ENCODE results near the gene SORL1.
"Not testable (repeated sequence)": the region's sequence is repeated elsewhere in the genome, so short reads cannot be mapped to it uniquely, and the experiment has no call there.

The SORL1 gene

DNA sequence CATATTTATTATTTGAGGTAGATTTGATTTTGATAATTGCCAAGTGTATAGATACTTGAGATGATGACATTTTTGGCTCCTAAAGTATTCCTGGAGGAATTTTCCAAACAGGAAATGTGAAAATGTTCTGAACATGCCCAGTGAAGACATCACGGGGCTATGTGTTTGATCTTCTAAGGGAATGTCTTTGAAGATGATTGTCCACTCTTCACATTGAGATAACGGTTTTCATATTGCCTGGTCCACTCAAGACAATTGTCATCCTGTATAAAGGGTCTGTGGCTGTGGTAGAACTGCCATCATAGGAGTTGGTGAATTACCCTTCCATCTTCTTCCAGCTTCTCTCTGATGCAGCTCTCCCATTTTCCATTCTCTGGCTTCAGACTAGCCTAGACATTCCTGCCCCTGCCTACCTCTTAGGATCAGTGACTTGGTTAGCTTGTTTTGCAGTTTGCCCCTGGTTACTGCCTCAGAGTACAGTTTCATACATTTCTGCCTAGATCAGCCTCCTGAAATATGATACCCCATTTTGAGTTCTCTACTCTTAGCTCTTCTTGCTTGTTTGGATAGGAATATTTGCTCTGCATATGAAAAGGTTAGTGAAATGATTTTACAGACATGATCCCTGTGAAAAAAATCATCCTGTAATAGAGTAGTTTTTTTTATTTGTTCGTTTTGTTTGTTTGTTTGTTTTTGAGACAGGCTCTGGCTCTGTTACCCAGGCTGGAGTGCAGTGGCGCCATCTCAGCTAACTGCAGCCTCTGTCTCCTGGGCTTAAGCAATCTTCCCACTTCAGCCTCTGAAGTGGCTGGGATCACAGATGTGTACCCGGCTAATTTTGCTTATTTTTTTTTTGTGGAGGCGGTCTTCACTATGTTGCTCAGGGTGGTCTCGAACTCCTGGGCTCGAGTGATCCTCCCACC is 112.0 kb downstream of the SORL1 start:
- no peak for DNase-seq (ENCODE audit: low read depth)

DNA sequence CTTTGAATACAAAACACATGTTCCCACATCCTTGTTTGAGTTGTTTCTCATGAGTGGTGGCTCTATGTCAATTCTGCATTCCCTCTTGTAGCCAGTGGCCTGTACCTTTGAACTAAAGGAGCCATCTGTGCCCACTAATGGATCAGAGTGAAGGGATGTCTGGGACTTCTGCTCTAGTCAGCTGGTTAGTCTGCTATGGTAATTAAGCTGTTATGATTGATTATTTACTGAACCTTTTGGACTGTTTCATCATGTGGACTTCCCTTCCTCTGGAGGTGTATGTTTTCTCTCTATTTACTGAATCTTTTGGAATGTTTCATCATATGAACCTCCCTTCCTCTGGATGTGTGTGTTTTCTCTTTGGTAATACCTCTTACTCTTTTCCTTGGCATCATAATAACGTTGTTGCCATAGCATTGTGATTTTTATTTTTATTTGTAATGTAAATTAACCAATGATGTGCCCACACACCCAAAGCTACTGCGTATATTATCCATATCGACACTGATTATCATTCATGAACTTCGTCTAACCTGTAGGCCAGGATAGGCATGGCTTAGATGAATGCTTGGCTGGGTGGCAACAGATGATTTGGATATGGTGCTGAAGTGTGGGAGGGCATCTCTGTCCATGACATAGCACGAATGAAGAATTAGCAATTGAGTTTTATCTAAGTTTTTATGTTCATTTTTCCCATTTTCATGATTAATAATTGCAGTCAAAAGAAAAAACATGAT is 113.0 kb downstream of the SORL1 start:
- no peak for DNase-seq (ENCODE audit: low read depth)

DNA sequence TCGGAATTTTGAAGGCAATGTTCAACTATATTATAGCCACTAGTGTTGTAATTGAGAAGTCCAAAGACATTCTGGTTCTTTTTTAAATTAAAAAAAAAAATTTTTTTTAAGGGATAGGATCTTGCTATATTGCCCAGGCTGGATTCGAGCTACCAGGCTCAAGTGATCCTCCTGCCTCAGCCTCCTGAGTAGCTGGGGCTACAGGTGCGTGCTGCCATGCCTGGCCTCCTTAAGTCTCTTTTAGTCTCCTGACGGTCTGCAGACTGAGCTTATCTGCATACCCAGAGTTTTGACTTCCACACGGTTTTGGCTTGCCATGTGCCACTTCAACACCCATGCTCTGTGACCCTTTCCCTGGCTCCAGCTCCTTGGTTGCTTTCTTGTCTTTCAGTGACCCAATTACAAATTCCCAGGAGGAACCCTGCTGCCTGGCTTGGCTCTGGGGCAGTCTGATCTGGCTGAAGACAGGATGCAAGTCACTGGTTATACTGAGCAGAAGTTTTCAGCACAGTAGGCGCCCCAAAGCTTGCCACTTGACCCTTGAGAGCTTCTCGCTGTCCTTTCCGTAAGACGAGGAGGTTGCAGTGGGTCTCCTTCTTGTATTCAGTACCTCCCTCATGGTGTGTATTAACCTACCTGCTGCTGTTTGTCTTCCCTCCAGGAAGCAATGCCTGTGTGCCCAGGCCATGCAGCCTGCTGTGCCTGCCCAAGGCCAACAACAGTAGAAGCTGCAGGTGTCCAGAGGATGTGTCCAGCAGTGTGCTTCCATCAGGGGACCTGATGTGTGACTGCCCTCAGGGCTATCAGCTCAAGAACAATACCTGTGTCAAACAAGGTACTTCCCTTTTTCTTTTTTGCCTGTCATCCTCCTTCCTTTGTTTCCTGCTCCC is 114.4 kb downstream of the SORL1 start:
- no peak for DNase-seq (ENCODE audit: low read depth)

DNA sequence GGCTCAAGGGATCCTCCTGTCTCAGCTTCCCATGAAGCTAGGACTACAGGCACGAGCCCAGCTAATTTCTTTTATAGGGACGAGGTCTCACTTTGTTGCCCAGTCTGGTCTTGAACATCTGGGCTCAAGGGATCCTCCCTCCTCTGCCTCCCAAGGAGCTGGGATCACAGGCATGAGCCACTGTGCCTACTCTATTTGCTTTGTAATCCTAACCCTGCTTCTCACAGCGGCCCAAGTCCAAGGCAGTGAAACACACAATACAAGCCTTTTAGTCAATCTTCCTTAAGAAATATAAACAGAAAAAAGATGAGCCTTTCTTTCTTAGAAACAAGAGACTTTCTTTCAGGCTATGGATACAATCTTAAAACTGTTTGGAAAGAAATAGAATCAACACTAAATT is 115.9 kb downstream of the SORL1 start:
- DNase-seq (ENCODE audit: low read depth) = no peak

DNA sequence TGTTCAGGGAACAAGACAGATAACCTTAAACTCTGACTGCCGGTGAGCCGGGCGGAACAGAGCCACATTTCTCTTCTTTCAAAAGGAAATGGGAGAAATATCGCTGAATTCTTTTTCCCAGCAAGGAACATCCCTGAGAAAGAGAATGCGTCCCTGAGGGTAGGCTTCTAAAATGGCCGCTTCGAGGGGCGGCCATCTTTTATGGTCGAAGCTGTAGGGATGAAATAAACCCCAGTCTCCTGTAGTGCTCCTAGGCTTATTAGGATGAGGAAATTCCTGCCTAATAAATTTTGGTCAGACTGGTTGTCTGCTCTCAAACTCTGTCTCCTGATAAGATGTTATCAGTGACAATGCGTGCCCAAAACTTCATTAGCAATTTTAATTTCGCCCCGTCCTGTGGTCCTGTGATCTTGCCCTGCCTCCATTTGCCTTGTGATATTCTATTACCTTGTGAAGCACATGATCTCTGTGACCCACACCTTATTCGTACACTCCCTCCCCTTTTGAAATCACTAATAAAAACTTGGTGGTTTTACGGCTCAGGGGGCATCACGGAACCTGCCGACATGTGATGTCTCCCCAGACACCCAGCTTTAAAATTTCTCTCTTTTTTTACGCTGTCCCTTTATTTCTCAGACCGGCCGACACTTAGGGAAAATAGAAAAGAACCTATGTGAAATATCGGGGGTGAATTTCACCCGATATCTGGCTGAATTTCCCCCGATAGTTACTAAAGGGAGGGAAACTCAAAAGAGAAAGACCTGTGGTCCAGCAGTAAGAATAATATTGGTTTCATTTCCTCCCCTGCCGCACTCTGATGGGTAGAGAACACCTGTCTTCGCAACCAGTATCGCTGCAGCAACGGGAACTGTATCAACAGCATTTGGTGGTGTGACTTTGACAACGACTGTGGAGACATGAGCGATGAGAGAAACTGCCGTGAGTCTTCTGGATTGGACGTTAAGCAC is 117.5 kb downstream of the SORL1 start:
- not testable (repeated sequence) for DNase-seq (ENCODE audit: low read depth)

DNA sequence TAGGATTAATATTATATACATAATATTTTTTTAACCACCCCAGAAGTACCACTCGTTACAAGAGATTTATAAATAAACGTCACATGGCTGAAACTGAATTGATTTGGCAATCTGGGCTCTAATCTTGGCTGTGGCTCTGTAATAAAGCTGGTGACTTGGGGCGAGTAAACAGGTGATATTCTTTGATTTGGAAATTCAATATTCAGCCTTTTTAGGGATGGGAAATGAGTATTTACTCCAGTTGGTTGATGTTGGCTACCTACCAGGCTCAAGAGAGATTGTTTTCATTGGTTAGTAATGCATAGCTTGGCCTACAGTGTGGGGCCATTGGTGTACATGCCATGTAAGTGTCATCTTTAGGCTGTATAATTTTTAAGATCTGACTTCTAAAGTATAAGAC is 118.3 kb downstream of the SORL1 start:
- no peak for DNase-seq (ENCODE audit: low read depth)

DNA sequence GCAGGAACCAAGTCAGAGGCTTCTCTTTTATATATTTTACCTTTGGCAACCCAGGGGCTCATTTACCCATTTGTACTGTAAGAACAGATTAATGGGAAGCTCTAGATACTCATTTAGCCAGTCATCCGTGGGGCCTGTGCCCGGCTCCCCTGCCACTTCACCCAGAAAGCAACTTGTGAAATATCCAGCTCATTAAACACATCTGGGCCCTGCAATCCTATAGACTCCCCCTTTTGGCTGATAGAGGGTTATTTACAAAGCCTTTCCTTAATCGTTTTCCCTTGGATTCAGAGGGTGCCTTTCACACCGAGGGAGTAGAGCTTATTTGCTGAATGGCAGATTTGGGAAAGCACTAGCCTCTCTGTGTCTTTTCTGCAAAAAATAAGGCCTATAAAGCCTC is 119.4 kb downstream of the SORL1 start:
- DNase-seq (ENCODE audit: low read depth) = no peak

DNA sequence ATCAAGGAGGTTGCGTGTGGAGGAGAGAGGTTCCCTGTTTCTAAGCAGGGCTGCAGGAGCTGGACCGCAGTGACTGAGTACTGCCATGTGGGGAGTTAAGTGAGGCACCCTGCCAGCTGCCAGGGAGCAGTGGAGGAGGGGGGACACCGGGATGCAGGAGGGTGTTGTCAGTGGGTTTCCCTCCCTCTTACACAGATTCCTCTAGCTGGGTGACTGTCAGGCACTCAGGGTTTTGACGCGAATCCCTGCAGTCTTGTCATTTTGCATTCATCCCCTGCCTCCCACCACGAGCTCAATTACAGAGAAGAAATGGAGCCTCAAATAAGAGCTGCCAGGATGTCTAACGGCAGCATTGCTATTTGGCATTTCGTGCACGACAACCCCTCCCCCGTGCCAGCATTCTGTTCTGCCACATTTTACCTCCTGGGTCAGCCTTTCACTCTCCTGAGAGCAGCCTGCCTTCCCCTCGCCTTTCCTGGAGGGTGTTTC is 120.5 kb downstream of the SORL1 start:
- no peak for DNase-seq (ENCODE audit: low read depth)

DNA sequence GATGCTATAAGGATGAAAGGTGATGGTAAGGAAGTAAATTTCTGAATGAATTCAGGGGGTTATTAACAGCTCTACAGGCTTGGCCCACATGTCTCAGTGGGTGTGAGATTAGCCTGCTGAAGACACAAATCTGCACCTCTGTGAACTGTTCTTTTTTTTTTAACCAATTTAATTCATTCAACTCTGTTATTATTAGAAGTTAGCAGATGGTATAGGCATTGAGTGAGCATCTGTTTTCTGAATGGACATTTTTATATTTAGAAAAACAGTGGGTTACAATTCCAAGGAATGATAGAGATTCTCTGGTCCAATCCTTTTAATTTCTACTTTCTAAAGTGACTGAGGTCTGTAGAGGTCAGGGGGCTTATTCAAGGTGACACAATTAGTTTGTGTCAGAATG is 122.7 kb downstream of the SORL1 start:
- no peak for DNase-seq (ENCODE audit: low read depth)

DNA sequence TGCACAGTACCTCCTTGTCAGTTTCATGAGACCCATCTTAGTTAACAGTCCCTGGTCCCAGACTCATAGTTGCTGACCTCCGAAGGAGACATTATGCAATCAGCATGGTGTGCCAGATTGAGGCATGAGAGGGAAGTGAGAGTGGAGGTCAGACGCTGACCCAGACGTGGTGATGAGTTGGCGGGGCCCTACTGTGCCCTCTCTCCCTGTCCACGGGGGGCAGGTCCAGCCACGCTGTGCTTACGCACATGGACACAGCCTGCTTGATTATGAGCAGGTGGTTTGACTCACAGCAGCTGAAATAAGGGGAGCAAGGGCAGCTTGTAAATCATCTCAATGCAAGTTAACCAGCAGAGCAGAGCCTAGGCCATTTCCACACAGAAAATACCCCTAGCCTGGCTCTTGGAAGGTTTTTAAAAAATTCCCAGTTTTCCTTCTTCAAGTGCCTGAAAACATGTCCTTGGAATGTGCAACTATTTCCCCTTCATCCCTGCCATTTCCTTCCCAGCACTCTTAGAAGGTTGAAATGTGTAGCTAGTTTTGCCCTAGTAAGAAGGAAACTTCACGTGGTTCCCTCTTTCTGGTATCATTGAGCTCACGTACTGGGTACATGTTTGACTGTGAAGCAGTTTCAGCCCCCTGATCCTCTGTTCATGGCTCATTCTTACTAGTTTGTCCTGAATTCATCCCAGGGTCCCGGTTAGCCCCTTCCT is 123.3 kb downstream of the SORL1 start:
- no peak for DNase-seq (ENCODE audit: low read depth)

DNA sequence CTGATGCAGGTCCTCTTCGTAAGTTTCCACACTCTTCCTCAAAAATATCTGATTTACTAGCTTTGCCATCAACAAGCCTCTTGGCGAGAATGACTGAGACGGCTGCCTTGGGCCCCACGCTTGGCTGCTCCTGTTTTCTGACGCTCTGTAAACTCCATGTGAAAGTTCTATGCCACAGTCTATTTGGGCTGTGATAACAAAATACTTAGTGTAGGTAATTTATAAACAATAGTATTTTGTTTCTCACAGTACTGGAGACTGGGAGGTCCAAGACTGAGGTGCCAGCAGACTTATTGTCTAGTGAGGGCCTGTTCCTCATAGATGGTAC is 123.8 kb downstream of the SORL1 start:
- no peak for DNase-seq (ENCODE audit: low read depth)

DNA sequence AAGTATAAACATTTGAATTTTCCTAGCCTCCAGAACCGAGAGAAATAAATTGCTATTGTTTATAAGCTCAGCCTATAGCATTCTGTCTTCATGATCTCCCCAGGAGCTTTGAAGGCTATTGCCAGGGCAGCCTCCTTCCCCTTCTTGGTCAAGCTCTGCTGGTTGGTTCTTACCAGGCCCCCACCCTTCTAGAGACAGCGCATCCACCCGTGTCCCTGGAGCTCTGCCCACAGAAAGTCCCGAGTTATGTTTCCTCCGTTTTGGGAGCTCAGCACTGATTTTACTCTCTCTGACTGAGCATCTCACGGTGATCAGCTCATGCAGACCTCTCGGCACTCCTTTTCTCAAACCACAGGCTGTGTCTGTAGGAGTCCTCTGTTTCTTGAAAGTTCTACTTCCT is 124.4 kb downstream of the SORL1 start:
- DNase-seq (ENCODE audit: low read depth) = no peak

DNA sequence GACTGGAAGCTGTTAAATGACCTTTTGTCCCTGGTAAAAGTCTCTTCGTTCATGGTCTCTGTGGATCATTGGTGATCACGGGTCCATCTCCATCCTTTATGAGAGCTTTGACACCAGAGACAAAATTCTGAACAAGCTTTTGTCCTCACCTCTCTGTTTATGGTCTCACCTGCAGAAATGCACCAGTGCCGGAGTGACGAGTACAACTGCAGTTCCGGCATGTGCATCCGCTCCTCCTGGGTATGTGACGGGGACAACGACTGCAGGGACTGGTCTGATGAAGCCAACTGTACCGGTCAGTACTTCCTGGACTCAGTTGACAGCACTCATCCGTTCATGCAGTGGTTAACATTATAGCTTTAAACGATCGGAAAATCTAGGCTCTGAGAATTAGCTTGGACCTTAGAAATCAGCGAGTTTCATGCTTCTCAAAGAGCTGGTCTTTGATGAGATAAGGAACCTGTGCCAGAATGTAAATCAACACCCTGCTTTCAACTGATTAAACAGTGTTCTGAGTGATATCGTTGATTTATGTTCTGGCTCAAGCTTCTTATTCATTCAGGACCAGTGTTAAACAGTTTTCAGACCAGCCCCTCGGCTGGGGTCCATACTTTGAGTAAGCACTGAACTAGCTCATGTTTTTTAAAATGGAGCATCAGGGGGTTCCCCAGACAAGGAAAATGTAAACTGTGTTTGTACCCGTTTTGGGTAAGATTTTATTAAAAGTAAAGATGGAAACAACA is 125.2 kb downstream of the SORL1 start:
- DNase-seq (ENCODE audit: low read depth) = no peak

DNA sequence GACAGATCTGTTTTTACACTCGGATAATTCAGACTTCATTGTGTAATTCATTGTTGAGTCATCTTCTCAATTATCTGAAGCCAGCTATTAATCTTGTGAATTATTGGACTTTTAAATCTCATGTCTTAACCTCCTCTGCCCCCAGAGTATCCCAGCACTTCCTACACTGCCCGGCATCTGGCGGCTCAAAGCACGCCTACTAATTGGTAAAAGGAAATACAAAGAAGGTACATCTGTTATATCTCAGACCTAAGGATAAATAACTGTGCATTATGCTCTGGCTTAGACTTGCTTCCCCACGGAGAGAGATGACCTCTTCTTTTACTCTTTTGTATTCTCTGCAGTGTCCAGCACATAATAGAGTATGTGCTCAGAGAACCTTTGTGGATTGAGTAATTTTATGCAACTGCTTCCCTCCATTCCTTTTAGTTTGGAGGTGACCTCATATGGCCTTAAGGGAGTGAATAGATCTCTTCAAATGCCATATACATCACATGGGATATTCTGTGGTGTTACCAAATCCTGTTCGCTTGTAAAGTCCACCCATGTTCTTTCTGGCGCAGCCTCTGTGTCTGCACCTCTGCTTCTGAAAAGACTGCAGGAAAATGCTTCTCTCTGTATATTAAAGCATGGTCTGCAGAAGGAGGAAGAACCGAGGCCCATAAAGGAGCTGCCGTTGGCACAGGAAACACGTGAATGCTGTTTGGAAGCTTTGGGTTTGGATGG is 126.3 kb downstream of the SORL1 start:
- no peak for DNase-seq (ENCODE audit: low read depth)

DNA sequence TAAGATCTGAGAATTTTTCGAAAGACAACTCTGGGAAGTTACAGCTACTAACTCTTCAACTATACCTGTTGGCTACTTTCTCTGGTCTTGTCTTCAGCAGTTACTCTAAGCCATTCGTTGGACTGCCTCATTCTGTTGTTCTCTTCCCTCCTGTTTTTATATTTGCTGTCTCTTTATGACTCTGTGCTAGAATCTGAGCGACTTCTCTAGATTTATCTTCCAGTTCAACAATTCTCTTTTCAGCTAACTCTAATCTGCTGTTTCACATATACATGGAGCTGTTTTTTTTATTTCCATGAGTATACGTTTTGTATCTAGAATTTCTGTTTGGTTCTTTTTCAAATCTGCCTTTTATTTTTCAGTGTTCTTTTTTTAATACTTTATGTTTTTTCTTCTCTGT is 128.0 kb downstream of the SORL1 start:
- no peak for DNase-seq (ENCODE audit: low read depth)

DNA sequence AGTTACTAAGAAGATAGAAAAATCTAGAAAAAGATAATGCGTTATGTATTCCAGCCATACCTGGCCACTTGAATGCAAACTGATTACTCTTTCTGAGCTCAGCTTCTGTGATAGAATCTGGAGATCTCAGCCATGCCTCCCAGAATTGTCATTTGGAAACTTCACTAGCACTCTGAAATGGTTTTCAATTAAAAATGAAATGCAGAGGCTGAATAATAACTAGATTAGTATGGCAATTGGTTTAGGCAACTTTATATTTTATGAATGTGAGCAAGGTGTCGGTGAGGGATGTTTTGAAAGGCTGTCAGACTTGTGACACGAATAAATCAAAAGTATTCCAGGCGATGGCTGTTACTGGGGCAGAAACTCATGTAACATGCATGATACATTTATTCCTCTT is 129.5 kb downstream of the SORL1 start:
- no peak for DNase-seq (ENCODE audit: low read depth)

DNA sequence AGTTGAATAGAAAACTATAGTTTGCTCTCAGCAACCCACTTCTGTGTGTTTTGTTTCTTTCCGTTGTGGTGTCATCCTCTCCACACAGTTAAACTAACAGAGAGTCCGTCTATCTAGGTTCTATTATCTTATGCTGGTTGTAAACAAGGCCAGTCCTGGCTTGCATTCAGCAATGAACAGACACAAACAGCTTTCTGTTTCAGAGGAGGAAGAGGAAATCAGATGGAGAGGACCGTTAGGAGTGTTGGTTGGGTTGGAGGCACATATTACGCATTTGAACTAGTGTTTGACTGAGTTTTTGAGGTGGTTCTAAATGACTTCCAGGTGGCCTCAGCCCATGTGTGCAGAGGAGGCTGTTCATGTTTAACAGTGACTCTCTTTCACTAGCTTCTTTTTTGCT is 130.2 kb downstream of the SORL1 start:
- no peak for DNase-seq (ENCODE audit: low read depth)

DNA sequence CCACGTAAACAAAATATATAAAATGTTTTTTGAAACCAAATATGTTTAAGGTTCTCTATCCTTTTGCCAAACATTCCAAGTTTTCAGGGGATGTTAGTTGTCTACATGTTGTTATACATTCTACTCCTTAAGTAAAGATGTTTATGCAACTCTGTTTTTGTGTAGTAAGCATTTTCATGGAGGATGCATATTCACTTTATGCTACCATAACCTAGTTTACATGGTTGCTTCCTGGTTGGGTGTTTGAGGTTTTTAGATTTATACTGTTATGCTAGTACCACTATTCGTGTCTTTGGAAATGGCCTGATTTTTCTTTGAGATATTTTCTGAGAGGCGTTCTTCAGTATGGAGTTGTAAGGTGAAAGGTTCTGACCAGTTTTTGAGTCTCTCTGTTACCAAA is 131.7 kb downstream of the SORL1 start:
- DNase-seq (ENCODE audit: low read depth) = no peak

DNA sequence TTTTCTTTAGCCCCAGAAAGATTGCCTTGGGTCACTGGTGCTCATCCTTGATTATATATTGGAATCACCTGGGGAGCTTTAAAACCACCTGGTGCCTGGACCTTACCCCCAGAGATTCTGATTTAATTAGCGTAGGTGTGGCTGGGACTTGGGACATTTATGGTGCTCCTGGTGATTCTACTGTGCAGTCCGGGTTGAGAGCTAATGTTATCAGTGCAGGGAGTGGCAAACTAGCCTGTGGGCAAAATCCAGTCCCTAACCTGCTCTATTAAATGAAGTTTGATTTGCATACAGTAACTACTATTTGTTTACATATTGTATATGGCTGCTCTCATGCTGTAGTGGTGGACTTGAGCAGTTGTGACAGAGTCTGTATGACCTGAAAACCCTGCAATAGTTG is 134.6 kb downstream of the SORL1 start:
- no peak for DNase-seq (ENCODE audit: low read depth)
